Activated CD4-positive, alpha-beta T cell treated with anti-CD3 and anti-CD28 coated beads for 48 hours (primary cell): ENCODE data around the gene EMC8.
"Not testable (repeated sequence)": the region's sequence is repeated elsewhere in the genome, so short reads cannot be mapped to it uniquely, and the experiment has no call there.

Experiments used
- DNase-seq: peaks from one replicate; pipeline ENCODE4 v3.0.0-alpha.2; 2020

EMC8 gene

DNA sequence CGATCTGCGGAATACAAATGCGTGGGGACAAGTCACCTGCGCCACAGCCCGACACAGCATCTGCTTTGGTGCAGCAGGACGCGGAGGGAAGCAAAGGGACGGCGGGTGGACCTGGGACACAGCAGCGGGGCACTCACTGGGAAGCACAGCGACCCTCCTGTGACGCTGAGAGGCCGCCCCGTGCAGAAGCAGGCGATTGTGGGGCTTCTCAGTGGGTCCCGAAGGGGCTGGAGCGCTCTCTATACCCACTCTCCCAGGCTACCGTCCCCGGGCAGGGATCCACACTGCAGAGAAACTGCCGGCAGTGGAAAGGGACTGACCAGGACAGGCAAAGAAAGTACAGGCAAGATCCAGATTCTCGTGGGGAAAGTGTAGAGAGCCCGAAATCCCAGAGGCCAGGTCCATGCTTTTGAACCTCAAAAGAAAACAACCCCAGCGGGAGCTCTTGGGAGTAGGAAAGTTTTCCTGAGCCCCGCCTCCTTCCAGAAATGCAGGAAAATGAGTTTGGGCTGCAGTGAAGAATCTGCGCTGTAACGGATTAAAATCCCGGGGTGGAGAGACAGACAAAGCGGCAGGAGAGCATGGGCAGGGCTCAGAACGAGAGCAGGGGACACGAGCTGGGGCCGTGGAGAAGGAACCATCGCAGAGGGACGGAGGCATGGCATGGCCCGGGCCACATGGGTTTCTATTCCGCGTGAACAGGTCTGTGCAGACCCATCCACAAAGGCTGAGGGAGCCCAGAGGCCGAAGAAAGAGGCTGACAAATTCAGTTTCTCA lies 12.9 kb upstream of the EMC8 start:
- DNase-seq: no peak

DNA sequence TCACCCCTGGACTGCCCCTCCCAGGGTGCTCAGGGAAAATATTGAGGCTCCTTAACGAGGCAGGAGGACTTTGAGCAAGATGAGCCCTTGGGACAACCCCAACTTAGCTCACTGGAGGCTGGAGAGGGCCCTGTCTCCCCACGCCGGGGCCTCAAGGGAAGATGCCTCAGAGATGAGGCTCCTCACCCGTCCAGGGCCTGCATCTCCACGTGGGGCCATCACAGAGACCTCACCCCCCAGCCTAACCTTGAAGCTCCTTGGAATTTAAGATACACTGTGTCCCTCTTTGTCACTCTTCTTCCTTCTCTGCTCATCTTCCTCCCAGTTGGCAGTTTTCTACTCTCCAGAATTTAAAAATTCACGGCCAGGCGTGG lies 11.4 kb upstream of the EMC8 start:
- DNase-seq: no peak

DNA sequence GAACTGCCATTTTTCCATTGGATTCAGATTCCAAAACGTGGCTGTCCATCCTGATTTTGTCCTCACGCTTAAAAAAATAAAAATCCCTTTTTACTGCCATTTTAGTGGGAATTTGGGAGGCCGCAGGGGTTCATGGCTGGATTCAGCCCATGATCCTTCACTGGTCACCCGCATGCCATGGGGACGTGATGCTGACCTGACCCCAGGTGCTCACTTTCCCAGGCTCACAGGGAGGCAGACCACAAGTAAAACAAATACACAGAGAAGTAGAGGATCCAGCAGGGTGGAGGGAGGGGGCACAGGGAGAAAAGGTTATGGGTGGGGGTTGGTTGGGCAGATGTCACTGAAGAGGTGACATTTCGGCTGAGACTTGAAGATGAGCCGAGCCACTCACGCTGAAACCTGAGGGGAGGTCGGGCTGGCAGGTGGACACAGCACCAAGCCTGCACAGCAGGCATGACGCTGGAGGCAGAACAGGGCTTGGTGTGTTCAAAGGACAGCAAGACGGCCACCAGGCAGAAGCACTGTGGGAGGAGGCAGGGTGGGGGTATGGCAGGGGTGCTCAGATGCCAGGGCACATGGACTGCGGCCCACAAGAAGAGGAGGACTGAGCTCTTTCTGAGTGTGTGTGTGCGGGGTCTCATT lies 10.9 kb upstream of the EMC8 start:
- DNase-seq: no peak

DNA sequence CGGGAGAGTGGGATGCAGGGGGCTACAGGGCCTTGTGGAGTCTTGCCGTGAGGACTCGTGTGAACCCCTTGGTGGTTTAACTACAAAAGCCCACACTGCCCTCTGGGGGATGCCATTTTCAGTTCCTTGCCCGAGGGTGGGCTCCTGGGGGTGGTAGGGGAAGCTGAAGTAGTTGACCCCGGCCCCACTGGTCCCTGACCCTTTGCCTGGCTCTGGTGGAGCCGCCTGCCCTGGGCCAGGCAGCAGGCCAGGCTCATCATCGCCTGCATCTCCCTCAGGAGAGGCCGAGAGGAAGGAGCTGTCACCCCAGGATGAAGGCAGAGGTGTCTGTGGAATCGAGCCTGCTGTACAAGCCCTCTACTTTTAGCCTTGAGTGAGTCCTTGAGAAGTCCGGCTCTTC lies 10.3 kb upstream of the EMC8 start:
- no peak for DNase-seq

DNA sequence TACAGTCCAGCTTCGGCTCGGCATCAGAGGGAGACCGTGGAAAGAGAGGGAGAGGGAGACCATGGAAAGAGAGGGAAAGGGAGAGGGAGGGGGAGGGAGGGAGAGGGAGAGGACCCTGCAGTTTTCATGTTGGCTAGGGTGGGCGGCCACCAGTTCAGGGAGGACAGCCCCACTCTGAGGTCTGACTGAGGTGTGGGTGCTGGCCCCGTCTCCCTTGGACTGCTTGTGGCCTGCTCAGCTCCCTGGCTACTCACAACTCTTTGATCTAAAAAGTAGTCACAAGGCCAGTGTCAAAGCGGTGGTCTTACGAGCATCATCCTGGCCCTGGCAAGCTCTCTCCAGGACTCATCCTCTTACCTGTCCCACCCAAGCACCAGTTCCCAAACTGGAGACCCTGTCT lies 9.6 kb upstream of the EMC8 start:
- no peak for DNase-seq

GRCh38 chr16:85808104-85808503 lies 8.8 kb upstream of the EMC8 start:
- DNase-seq: not testable (repeated sequence)

DNA sequence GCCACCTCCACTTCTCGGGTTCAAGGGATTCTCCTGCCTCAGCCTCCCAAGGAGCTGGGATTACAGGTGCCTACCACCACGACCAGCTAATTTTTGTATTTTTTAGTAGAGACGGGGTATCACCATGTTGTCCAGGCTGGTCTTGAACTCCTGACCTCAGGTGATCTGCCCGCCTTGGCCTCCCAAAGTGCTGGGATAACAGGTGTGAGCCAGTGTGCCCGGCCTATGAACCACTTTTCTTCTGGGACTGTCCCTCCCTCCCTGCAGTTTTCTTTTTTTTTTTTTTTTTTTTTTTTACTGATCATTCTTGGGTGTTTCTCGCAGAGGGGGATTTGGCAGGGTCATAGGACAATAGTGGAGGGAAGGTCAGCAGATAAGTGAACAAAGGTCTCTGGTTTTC lies 8.0 kb upstream of the EMC8 start:
- DNase-seq: not testable (repeated sequence)

- DNase-seq: no peak
Observed at GRCh38 chr16:85806539-85806938, 7.2 kb upstream of the EMC8 start.

- no peak for DNase-seq
Observed at GRCh38 chr16:85805442-85806045, 6.2 kb upstream of the EMC8 start.

DNA sequence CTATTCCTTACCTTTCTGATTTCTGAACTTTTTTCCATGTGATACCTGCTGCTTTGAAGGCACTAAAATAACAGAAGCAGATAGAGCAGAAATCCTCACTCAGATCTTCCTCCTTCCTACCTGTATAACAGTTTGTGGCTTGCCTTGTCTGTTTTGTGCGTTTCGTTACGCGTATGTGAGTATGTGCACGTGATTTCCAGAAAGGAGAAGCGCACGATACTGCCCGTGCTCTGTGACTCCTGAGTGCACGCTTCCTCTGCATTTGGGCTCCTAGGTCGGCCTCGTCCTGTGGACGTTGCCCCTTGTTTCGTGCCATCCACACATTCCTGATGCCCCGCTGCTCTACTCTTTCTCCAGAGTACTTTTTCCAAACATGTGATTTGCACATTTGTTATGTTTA lies 4.2 kb upstream of the EMC8 start:
- DNase-seq: no peak

GRCh38 chr16:85800321-85800669 lies 951 bp upstream of the EMC8 start:
- peak; percentile 47 for DNase-seq

GRCh38 chr16:85798901-85799496 lies 345 bp downstream of the EMC8 start:
- DNase-seq: peak; percentile 51

DNA sequence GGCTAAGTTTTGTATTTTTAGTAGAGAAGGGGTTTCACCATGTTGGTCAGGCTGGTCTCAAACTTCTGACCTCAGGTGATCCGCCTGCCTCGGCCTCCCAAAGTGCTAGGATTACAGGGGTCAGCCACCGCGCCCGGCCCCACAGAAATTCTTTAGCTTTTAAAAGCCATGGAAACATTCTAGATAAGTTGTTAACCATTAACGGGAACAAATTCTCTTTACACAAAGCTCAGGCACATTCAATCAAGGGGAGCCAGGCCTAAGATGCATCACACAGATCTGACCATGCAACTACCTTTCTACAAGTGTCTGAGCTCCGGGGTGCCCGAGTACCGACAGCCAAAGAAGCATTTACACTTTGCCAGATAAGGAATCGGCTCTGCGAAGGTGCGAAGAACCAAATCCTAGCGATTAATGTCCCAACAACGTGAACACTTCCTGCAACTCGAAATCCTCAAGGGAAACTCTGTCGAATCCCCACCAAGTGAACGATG lies 1.0 kb downstream of the EMC8 start:
- DNase-seq: no peak

DNA sequence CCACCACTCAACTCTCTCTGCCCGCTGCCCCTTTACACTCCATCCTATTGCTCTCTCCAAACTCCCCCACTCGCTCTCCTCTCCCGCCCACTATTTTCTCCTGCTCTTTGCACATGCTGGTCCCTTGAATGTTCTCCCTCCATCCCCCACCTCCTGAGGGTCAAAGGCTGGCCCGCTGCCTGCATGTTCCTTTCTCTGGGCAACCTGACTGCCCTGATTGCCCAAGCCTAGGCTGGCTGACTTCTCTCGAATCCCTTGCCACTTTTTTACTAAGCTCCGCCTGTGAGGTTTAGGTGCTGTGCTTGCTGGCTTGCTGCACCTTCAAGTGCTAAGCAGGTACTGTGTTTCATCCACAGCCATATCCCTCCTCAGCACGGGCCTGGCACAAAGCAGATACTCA lies 2.7 kb downstream of the EMC8 start:
- no peak for DNase-seq

- no peak for DNase-seq
Observed at GRCh38 chr16:85796152-85796551, 3.2 kb downstream of the EMC8 start.

DNA sequence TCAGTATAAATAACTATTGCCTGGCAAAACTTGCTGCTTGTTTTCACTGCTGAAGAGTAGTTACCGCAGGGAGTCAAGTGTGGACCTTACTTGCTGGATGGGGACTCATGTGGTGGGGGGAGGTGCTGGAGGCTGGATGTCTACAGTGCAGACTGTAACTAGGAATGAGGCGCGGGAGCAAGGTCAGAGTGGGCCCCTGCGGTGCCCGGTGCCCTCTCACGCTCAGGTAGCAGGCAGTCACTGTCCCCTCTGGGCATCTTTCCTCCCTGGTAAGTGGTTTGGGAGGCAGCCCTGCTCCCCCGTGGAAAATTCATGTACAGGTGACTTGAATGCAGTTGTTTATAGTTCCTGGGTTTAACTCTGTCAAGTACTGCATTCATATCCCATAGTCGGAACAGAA lies 4.6 kb downstream of the EMC8 start:
- no peak for DNase-seq

DNA sequence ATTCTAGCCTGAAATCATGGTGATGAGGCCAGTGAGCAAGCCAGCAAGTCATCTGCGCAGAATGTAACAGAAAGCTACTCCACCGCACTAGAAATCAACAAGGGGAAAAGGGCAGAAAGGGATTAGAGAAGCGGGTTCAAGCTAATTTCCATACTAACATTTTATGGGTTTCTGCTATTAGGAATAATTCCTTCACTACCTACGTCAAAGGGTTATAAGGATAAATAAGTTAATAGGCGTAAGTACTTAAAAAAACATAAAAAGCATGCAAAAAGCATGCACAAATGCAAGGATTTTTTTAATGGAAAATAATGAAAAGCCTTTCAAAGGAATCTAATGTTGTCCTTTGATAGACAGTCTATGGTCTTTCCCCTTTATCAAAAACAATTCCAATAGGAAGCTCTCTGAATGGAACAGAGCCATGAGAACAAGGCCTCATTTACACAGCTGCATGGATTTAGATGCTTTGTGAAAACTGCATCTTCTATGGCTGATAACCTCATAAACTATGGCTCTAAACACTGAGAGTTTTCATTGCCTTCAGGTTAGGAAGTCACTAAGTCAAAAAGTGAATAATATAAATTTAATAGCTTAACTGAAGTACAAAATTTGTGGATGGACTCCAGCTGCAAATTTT lies 5.6 kb downstream of the EMC8 start:
- no peak for DNase-seq

GRCh38 chr16:85789773-85790172 lies 9.6 kb downstream of the EMC8 start:
- DNase-seq: no peak

DNA sequence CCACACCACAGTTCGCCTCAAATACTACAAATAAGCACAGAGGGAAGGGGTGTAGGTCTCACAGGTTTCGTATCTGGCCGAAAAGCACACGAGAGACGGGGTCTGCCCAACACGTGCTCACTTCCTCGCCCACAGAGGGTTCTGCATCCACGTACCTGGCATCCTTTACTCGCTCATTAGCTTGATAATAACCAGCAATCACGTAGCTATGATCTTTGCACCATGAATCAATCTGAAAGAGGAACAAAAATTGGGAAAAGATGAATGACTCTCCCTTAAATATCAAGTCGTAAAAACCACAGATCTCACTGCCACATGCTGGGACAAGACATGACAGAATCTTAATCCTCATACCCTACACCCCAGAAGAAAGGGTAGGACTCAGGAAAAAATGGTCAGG lies 10.5 kb downstream of the EMC8 start:
- DNase-seq: no peak

GRCh38 chr16:85785927-85786326 lies 13.4 kb downstream of the EMC8 start:
- no peak for DNase-seq

DNA sequence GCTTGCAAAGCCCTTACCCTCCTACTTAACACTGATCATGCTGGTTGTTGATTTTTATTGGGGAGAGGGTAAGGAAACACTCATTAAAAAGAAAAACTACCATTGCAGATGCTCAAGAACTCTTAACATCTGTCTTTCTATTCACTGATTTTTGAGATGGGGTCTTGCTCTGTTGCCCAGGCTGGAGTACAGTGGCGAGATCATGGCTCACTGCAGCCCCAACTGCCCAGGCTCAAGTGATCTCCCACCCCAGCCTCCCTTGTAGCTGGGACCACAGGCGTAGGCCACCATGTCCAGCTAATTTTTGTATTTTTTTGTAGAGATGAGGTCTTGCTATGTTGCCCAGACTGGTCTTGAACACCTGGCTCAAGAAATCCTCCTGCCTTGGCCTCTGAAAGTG lies 14.5 kb downstream of the EMC8 start:
- DNase-seq: no peak

GRCh38 chr16:85783441-85783840 lies 15.9 kb downstream of the EMC8 start:
- DNase-seq: no peak

DNA sequence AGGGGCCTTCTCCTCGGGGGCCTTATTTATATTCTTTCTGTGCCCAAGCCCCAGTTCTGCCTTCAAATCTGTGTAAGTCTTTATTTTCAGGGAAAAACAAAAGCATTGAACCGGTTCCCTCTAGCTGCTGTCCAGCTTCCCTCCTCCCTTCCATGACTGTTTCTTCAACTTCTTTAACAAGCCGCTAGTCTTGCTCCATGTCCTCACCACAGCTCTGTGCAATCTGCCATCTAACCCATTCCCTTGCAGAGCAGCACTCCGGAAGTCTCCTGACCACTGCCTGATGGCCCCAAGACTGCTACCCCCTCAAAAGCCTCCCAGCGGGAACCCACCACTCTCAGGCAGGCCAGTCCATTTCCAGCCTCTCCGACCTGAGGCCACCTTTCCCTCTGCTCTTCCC lies 16.9 kb downstream of the EMC8 start:
- no peak for DNase-seq
